ENCODE measurements around the gene CFAP97D1. TPM values are rescaled to one million over a fixed set of nuclear protein-coding genes. Genes with fewer than 3 reads are reported as not detected.

Gene CFAP97D1
- total and polyA plus RNA-seq, 2 experiments from 2014 or later, result not detected

DNA sequence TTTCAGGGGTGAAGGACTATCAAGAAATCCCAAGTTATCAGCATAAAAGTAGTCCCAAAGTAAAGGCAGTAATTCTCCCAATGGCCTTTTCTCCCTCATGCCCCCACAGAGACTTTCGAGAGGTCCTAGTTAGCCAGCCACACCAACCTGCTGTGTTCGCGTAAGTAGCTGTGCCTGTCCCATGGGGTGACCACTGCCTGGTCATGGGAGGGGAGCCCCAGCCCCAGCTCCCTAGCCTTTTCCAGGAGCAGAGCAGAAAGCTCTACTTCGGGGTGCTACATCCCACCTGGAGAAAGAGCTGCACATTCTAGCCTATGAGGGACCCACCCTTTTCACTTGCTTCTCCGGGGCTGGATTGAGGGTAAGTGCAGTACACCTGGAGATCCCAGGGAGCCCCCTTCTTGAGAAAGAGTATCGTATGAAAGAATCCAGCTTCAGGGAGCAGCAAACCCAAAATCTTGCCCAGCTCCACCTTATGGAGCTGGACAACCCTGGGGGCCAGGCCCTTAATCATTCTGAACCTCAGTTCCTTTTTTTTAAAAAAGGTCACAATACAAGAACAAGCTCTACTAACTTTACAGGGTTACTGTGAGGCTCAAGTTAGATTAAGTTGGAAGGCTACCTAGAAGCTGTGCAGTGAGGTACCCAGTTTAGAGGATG is 13.1 kb upstream of the CFAP97D1 start:
- no peaks in the 10 kb centered on the region for H3K27me3 ChIP-seq (replicated peaks; ENCODE audit: insufficient read depth)

GRCh38 chr17:43767713-43768059 is 12.5 kb upstream of the CFAP97D1 start:
- H3K9me2 ChIP-seq (ENCODE audit: insufficient read depth), result no peaks in the 10 kb centered on the region
- no peaks in the 10 kb centered on the region for H3K9me3 ChIP-seq (ENCODE audit: low read depth)
- peaks cover 4% of the 10 kb centered on the region; the same call in 1 of the 2 replicates for H3K4me1 ChIP-seq (ENCODE audit: insufficient read depth)
- H2AFZ ChIP-seq, result no peak overlapping the region
- H3K4me2 ChIP-seq (ENCODE audit: unreplicated experiment), result no peak overlapping the region
- TF ChIP-seq EZH2phosphoT487 (IDR thresholded peaks at IDR 0.05; ENCODE audit: insufficient read depth, low read depth), result no peak
- no peak for TF ChIP-seq EZH2 (IDR thresholded peaks at IDR 0.05; ENCODE audit: insufficient read depth, poor library complexity, severe bottlenecking)
- H3K9ac ChIP-seq, result no peak overlapping the region
- H3K4me3 ChIP-seq, result no peak overlapping the region
- WGBS, 2 experiments (ENCODE audit: low coverage in 1 of 2, low lambda C conversion rate in 2 of 2, missing lambda C conversion rate in 2 of 2), result 78% methylated on average over 5 of the region's 5 CpGs
- H3K79me2 ChIP-seq (ENCODE audit: insufficient read depth), result no peaks in the 10 kb centered on the region
- H4K20me1 ChIP-seq (ENCODE audit: insufficient read depth), result no peaks in the 10 kb centered on the region
- no peak for DNase-seq
- H3K27ac ChIP-seq, result no peak overlapping the region
- no peaks in the 10 kb centered on the region for H3K27me3 ChIP-seq (replicated peaks; ENCODE audit: insufficient read depth)
- in situ Hi-C loops (cut with MboI), result no loop called here
- H3F3A ChIP-seq (ENCODE audit: insufficient read depth), result peaks cover 23% of the 10 kb centered on the region
- H3K36me3 ChIP-seq (ENCODE audit: low read depth), result peaks cover 9% of the 10 kb centered on the region; the same call in 1 of the 2 replicates

More for the DNA sequence above, 13.1 kb upstream of the CFAP97D1 start:
- in situ Hi-C loops (cut with MboI), result no loop called here
- Histone ChIP-seq H3K36me3 (ENCODE audit: low read depth) (0 out of 2 replicates have a peak, but pooled peaks cover 7% of the 10 kb centered on the region), H3K9me2 (ENCODE audit: insufficient read depth) (no peaks in the 10 kb centered on the region), H3K27ac (no peak overlapping the region), H4K20me1 (ENCODE audit: insufficient read depth) (no peaks in the 10 kb centered on the region), H3K79me2 (ENCODE audit: insufficient read depth) (no peaks in the 10 kb centered on the region), H3K9ac (no peak overlapping the region), H3K4me2 (ENCODE audit: unreplicated experiment) (no peak overlapping the region), H3K9me3 (ENCODE audit: low read depth) (no peaks in the 10 kb centered on the region), H3F3A (ENCODE audit: insufficient read depth) (peaks cover 23% of the 10 kb centered on the region), H3K4me1 (ENCODE audit: insufficient read depth) (peaks cover 4% of the 10 kb centered on the region; the same call in 1 of the 2 replicates), H2AFZ (no peak overlapping the region), H3K4me3 (no peak overlapping the region)
- no peak for DNase-seq
- TF ChIP-seq EZH2phosphoT487 (IDR thresholded peaks at IDR 0.05; ENCODE audit: insufficient read depth, low read depth), result no peak
- TF ChIP-seq EZH2 (IDR thresholded peaks at IDR 0.05; ENCODE audit: insufficient read depth, poor library complexity, severe bottlenecking), result no peak
- WGBS, 2 experiments (ENCODE audit: low coverage in 1 of 2, low lambda C conversion rate in 2 of 2, missing lambda C conversion rate in 2 of 2), result 78 to 81% methylated on average over 6 of the region's 6 CpGs

DNA sequence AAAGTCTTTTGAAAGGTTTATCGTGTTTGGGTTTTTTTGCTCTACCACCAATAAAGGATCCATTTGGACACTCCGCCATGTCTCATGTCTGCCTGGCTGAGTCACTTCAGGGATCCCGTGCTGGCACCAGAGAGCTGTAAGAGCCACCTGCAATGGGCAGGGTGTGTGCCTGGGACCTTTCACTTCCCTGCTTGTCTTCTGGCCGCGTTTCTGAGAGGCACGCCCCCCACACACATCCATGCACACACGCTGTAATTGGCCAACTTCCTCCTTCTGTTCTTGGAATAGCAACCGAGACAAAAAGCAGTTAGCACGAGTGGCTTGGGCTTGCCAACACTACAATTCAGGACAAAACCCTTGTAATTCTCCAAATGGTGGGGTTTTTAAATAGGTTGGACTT is 11.9 kb upstream of the CFAP97D1 start:
- in situ Hi-C loops (cut with MboI), result no loop called here
- WGBS, 2 experiments (ENCODE audit: low coverage in 1 of 2, low lambda C conversion rate in 2 of 2, missing lambda C conversion rate in 2 of 2), result 51 to 55% methylated on average over 9 of the region's 9 CpGs

GRCh38 chr17:43768943-43769342 is 11.3 kb upstream of the CFAP97D1 start:
- DNase-seq, result no peak
- H3K9me2 ChIP-seq (ENCODE audit: insufficient read depth), result no peaks in the 10 kb centered on the region
- TF ChIP-seq EZH2 (IDR thresholded peaks at IDR 0.05; ENCODE audit: insufficient read depth, poor library complexity, severe bottlenecking) (no peak), EZH2phosphoT487 (IDR thresholded peaks at IDR 0.05; ENCODE audit: insufficient read depth, low read depth) (no peak)
- no peaks in the 10 kb centered on the region for H3K27me3 ChIP-seq (replicated peaks; ENCODE audit: insufficient read depth)
- no peak overlapping the region for H3K9ac ChIP-seq
- no peaks in the 10 kb centered on the region for H4K20me1 ChIP-seq (ENCODE audit: insufficient read depth)
- H3F3A ChIP-seq (ENCODE audit: insufficient read depth), result peaks cover 23% of the 10 kb centered on the region
- H3K36me3 ChIP-seq (ENCODE audit: low read depth), result peaks cover 17% of the 10 kb centered on the region; the same call in 1 of the 2 replicates
- H3K27ac ChIP-seq, result no peak overlapping the region
- H3K79me2 ChIP-seq (ENCODE audit: insufficient read depth), result no peaks in the 10 kb centered on the region
- H3K4me3 ChIP-seq, result no peak overlapping the region
- in situ Hi-C loops (cut with MboI), result no loop called here
- H3K4me2 ChIP-seq (ENCODE audit: unreplicated experiment), result no peak overlapping the region
- WGBS, 2 experiments (ENCODE audit: low coverage in 1 of 2, low lambda C conversion rate in 2 of 2, missing lambda C conversion rate in 2 of 2), result 92 to 97% methylated on average over 7 of the region's 7 CpGs
- H3K4me1 ChIP-seq (ENCODE audit: insufficient read depth), result peaks cover 4% of the 10 kb centered on the region; the same call in 1 of the 2 replicates
- H3K9me3 ChIP-seq (ENCODE audit: low read depth), result no peaks in the 10 kb centered on the region
- no peak overlapping the region for H2AFZ ChIP-seq

More for the DNA sequence above, 11.9 kb upstream of the CFAP97D1 start:
- Histone ChIP-seq H3K9me3 (ENCODE audit: low read depth) (no peaks in the 10 kb centered on the region), H4K20me1 (ENCODE audit: insufficient read depth) (no peaks in the 10 kb centered on the region), H2AFZ (no peak overlapping the region), H3K79me2 (ENCODE audit: insufficient read depth) (no peaks in the 10 kb centered on the region), H3K4me3 (no peak overlapping the region), H3K27me3 (replicated peaks; ENCODE audit: insufficient read depth) (no peaks in the 10 kb centered on the region), H3K36me3 (ENCODE audit: low read depth) (peaks cover 16% of the 10 kb centered on the region; the same call in 1 of the 2 replicates), H3K27ac (no peak overlapping the region), H3K4me2 (ENCODE audit: unreplicated experiment) (no peak overlapping the region), H3K4me1 (ENCODE audit: insufficient read depth) (peaks cover 4% of the 10 kb centered on the region; the same call in 1 of the 2 replicates), H3F3A (ENCODE audit: insufficient read depth) (peaks cover 23% of the 10 kb centered on the region), H3K9me2 (ENCODE audit: insufficient read depth) (no peaks in the 10 kb centered on the region), H3K9ac (no peak overlapping the region)
- TF ChIP-seq EZH2 (IDR thresholded peaks at IDR 0.05; ENCODE audit: insufficient read depth, poor library complexity, severe bottlenecking) (no peak), EZH2phosphoT487 (IDR thresholded peaks at IDR 0.05; ENCODE audit: insufficient read depth, low read depth) (no peak)
- no peak for DNase-seq

Data from GM23248 (cell line).